Activated CD4-positive, alpha-beta T cell treated with anti-CD3 and anti-CD28 coated beads, Interleukin-10, Interleukin-2, amounts not matched to agents 100 ng/mL and 50 ng/mL, durations not matched to agents 16 hours and 8 hours (primary cell): ENCODE data around the gene IGSF1.
"Not testable (repeated sequence)": the region's sequence is repeated elsewhere in the genome, so short reads cannot be mapped to it uniquely, and the experiment has no call there.

Source experiments
- DNase-seq: peaks from one replicate; pipeline ENCODE4 v3.0.0-alpha.2; 2020

Gene IGSF1

DNA sequence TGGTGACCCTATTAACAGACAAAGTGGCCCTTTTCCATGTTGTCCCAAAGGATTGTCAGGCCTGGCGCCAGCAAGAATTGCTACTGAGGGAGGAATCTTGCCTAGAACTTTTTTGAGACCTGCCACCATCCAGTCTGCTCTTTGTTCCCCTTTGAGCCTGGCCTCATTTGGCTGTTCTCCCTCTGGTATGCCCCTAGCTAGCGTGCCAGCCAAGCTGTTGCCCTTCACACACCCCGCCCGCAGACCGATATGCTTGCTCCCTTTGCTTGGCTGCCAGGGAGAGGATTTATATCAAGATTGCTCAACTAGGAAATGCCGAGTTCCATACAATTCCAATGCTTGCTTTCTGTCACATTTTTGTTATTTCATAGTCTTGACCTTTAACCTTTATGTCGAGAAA is 24.4 kb downstream of the IGSF1 start:
- no peak for DNase-seq

DNA sequence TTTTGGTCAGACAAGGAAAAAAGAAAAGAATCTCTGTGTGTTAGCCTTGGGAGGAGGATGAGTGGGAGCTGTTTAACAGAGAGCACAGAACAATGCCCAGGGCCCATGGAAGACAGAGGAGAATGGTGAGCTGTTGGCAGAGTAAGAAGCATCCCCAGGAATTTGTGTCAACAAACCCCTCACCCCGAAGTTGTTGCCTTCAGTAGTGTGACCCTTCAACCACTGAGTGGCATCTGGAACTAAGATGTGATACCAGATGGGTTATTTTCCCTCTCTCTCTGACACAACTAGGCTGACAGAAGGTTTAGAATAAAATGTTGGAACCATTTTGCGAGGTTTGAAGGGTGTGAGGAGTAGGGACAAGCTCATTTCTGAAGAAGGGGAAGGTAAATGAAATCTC is 25.1 kb downstream of the IGSF1 start:
- DNase-seq, result no peak

DNA sequence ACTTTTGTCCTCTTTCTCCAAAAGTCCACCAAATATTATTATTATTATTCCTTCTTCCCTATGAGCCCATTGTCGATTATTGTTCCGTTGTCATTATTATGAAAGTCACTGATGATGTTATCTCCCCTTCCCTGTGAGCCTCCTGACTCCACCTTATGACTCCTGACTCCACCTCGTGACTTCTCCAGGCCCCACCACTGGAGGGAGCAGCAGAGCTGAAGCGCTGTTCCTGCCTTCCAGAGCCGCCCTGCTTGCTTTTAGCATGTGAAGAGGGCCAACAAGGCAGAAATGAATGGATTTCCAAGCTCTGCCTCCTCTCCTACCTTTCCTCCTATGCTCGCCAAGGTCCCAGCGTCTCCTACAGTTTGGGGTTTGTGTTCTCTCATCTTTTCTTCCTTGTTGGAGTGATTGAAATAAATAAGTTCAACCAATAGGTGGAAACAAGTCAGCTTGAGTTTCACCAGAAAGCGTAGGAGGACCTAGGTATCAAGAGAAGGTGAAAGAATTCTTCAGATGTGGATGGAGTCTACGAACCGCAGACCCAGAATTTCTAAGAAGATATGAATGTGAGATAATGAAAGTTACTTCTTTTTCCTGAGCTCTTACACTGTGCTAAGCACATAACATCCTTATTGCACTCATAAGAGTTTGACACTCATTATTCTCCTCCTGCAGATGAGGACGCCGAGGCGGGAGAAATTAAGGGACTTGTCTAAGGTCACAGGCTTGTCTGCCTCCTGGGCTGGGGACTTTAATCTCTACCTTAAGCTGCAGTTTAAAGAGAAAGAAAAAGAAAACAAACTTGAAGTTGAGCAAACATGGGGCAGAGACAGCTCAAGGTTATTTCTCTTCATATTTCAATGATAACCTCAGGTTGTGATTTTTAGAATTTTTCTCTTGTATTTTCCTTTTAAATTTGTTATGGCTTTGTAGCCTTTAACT is 26.1 kb downstream of the IGSF1 start:
- peak; percentile 55 for DNase-seq

DNA sequence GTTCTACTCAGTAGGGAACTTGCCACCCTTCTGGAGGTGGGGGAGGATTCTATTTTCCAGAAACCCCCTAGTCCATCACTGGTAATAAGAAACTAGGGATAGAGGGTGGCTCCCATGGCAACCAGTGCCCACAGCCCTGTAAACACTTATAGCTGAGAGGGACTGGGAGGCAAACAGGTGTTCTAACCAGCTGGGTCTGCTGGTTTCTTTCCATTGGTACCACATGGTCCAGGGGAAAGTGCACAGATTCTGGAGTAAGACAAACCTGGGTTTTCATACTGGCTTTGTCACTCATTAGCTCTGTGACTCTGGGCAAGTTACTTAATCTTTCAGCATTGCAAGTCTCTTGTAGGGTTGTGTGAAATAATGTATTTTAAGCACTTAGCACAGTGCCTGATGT is 26.9 kb downstream of the IGSF1 start:
- DNase-seq, result no peak

DNA sequence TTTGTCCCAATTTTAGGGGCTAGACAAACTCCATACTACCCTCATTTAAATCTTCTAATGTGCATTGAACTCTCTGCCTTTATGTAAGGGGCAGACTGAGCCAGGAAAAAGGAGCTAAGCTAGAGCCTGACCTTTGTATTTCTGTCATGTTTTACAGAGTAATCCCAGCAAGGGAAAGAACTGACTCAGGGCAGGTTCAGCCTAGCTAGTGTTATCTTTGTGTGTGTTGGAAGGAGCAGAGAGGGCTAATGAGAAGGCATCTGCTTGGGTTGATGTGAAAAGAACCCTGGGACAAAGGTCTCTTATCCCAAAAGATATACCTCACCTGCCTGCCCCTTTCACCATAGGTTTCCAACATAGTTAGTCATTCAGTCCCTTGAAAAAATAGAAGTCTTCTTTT is 31.7 kb downstream of the IGSF1 start:
- DNase-seq, result no peak

DNA sequence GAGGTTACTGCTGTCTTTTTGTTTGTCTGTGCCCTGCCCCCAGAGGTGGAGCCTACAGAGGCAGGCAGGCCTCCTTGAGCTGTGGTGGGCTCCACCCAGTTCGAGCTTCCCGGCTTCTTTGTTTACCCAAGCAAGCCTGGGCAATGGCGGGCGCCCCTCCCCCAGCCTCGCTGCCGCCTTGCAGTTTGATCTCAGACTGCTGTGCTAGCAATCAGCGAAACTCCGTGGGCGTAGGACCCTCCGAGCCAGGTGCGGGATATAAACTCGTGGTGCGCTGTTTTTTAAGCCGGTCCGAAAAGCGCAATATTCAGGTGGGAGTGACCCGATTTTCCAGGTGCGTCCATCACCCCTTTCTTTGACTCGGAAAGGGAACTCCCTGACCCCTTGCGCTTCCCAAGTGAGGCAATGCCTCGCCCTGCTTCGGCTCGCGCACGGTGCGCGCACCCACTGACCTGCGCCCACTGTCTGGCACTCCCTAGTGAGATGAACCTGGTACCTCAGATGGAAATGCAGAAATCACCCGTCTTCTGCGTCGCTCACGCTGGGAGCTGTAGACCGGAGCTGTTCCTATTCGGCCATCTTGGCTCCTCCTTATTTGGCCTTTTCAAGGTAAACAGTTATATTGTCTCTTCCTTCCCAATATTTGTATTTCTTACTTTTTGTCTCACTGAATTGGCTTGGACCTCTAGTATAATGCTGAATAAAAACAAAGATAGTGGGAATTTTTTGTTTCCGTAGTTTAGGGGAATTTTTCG is 37.9 kb downstream of the IGSF1 start:
- DNase-seq, result not testable (repeated sequence)

DNA sequence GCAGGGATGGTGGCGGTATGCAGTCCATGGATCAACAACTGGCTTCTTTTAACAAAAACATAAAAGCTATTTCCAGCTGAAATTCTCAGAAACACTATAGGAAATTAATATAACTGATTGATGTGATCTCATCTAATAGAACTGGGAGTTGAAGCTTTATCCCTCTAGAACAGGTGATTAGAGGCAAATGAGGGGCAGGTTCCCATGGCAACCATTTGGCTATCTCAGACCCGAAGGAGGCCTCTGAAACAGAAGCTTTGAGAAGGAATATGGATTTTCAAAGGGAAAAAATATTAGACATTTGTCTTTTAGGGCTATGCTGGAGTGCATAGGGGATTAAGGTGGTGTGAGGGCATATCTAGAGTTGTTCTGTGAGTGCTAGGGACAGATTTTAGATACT is 50.0 kb downstream of the IGSF1 start:
- no peak for DNase-seq

DNA sequence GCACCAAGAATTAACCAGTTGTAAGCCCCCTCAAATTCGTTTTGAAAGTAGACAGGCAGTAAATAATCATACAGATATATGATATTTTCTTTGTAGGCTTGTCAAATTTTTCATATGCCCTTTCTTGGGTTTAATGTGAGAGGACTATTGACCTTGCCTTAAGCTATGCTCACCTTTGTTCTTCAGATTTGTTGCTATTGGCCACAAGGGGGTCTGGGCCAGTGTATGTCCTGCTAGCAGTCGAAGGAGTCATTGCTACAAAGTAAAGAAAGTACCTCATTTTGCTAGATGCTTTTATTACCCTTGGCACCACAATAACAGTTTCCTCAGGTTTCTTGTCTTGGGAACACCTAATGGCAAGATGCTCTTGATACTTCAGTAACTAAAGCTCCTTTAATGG is 51.7 kb downstream of the IGSF1 start:
- no peak for DNase-seq

DNA sequence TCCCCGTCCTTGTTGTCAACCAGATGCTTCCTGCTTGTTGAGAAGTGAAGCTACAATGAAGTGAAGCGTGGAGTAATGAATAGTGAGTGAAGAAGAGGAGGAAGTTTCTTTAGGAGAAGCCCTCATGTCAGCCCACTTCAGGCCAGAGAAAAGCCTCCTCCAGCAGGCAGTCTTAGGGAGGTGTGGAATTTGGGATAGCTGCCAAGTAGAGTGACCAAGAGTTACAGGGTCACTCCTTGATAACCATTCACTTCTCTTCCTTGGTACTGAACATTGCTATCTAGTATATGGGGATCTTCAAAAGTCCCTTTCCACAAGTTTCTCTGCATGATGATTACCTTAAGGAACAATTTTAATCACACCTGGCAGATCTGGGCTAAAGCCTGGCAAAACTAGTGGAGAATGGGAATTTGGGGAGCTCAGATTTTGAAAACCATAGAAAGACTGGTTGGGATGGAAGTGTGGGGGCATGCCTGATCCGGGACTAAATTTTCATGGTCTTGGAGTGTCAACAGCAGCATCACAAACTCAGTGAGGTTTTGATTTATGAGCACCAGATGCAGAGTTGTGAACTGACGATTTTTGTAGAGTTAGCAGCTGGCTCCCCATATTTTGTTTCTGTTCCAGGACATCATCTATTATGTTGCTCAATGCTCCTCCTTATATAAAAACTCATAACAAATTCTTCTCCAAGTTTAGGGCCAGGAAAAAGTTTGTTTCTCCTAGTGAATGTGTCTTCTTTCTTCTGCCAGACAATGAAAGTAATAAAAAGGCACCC is 53.1 kb downstream of the IGSF1 start:
- DNase-seq, result no peak

DNA sequence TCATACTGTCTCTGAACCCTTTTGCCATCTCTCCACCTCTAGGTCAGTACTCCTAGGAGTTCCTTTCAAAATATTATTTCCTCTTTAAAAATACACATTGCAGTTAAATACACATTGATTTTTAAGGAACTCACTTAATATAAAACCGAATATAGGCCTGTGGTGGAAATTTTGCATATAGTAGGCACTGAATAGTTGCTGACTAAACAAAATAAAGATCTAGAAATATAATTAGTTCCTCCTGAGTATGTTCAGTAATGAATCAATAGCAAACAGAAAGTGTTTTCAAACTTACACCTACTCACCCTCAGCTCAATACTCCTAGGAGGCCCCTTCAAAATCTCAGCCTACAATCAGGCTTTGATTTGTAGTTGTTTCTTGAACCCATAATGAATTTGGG is 61.5 kb downstream of the IGSF1 start:
- DNase-seq, result no peak

DNA sequence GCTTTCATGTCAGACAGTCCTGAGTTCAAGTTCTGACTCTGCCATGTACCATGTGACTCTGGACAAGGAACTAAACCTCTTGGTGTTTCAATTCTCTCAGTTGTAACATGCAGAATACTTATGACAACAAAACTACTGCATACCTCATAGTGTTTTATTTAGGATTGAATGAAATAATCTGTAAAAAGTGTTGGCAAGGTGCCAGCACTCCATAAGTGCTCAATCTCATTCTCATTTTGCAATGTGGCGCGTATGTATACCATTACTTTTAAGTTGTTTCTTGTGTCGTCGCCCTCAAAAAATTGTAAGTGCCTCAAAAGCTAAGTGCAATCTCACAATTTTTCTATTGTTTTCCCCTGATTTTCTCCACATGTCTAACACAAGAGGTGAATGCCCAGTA is 62.5 kb downstream of the IGSF1 start:
- DNase-seq, result no peak

DNA sequence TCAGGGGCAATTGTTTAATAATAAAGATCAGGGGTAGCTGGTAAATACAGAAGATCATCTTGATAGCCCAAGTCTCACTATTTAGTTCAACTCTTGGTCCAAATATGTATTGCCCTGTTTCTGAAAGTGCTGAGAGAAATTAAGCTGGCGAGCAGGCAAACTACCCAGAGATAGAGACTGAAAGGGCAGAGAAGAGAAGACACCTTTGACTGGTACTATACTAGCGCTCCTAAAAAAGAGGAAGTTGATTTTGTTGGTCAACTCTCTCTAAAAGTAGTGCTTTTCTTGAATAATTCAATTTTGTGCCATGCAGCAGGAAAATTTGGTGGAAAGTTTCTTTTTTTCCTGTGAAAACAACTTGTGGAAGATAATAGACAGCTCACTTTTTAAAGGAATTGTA is 64.0 kb downstream of the IGSF1 start:
- DNase-seq, result no peak
